DMS 273 (cell line): ENCODE data around the gene SLC22A13.
"Not testable (repeated sequence)": the region's sequence is repeated elsewhere in the genome, so short reads cannot be mapped to it uniquely, and the experiment has no call there.

Experiments
- DNase-seq: peaks from one replicate; lab custom pipeline; 2025; ENCODE audit not compliant: unreplicated experiment; lab: John Stamatoyannopoulos, UW

SLC22A13 gene

GRCh38 chr3:38297053-38297452, 31.4 kb downstream of the SLC22A13 start:
- DNase-seq = not testable (repeated sequence)

GRCh38 chr3:38297537-38297936, 31.9 kb downstream of the SLC22A13 start:
- no peak for DNase-seq

DNA sequence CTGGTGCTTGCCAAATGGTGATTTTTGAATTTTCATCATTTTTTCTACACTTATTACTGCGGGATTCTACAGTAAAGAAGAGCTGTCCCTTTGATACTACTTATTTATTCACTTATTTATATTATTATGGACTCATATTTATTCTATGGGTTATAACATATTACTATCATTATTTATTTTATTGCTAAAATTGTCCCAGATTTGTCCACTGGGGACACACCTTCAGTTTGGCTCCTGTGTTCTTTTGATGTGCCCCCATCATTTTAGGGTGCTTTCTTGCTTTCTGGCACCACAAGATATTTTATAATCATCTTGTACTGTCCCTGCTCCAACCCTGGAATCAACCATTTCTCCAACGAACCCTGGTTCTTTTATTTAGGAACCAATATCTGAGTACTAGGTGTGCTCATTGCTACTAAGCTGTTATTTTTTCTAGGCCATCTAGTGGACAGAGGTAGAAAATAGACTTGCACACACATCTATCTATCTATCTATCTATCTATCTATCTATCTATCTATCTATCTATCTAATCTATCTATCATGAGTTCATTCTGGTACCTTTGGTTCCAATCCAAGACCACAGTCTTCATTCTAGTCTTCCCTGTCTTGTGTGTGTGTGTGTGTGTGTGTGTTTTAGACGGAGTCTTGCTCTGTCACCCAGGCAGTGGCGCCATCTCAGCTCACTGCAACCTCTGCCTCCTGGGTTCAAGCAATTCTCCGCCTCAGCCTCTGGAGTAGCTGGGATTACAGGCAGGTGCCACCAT, 32.5 kb downstream of the SLC22A13 start:
- DNase-seq = peak; percentile 12

DNA sequence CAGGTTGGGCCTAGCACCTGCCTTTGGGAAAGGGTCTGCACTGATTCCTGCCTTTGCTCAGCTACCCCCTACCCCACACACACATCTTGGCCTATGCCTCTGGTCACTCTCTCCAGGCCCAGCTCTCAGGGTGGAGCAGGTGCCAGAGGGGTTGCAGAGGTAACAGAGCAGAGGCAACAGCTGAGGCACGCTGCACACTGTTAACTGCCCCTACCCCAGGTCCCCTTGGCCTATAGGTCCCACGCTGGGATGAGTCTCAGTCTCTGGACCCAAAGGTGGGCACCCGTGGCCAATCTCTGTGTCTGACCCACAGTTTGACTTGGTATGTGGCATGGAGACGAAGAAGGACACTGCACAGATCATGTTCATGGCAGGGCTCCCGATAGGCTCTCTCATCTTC, 41.3 kb downstream of the SLC22A13 start:
- no peak for DNase-seq

DNA sequence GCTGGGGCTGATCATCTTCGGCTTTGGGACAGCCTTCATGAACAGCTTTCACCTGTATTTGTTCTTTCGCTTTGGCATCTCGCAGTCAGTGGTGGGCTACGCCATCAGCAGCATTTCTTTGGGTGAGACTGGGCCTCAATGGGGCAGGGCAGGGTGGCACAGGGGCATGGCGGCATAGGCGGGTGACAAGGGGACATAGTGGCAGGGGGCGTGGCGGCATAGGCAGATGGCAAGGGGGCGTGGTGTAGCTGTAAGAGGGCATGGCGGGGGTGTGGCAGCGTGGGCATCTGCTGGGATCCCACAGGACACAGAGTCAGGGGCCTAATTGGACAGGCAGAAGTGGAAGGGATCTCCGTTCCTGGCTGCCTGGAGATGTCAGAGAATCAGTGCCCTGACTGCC, 42.0 kb downstream of the SLC22A13 start:
- DNase-seq = no peak

DNA sequence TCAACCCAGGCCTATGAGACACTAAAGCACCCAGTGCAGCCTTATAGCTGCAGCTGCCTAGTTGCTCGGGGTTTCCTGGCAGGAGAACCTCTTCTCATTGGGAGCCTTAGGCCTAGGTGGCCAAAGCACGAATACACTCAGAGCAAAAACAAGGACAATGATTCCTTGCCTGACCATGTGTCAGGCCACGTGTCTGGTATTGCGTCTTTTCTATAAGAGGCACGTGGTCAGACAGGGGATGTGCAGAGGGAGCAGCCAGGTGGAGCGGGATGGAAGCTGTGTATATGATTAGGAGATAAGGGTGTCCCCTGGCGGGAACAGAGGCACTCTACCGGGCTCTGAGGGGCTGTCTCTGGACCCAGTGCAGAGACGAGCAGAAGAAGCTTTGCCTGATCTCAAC, 42.8 kb downstream of the SLC22A13 start:
- DNase-seq = no peak

DNA sequence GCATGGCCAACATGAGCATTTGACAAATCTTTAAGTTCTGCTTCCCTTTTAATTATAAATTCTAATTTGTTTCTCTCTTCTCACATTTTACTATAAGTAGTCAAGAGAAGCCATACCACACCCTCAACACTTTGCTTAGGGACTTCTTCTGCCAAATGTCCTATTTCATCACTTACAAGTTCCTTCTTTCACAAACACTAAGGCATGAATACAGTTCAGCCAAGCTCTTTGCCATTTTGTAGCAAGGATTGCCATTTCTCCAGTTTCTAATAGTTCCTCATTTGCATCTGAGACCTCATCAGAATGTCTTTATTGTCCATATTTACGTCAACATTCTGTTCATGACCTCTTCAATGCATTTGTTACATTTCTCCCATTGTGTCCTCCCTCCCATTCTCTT, 45.9 kb downstream of the SLC22A13 start:
- DNase-seq = no peak

DNA sequence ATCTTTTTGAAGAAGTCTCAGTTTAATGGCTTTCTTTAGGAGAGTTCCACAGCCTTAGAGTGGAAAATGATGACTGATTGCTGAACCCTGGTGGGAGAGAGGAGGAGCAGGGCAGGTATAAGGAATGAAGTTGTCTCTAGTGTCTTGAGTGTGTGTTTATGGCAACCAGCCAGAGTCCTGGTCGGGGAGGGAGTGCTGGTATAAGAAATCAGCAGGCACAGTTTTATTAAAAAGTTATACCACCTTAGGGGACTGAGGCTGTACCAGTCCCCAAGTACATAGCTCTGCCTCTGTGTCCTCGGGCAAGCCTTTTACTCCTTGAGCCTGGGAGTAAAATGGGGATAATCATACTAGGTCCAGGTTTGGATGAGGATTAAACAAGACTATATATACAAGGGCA, 46.3 kb downstream of the SLC22A13 start:
- no peak for DNase-seq

- no peak for DNase-seq
Measured at GRCh38 chr3:38312356-38312755, 46.7 kb downstream of the SLC22A13 start.

- no peak for DNase-seq
Measured at GRCh38 chr3:38313263-38313662, 47.7 kb downstream of the SLC22A13 start.

DNA sequence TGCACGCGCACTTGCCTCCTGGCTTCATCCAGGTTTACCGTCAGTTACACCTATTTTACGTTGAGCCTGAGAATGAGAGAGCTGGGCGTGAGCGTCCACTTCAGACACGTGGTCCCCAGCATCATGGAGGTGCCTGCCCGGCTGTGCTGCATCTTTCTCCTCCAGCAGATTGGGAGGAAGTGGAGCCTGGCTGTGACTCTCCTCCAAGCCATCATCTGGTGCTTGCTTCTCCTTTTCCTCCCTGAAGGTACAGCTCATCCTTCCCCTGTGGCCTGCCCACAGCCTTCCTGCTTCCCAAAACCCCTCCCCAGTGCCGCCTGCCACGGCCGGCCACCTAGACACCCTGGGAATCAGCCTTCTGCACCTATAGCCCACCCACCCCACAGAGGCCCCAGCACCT, 48.1 kb downstream of the SLC22A13 start:
- no peak for DNase-seq

- no peak for DNase-seq
Measured at GRCh38 chr3:38314112-38314763, 48.6 kb downstream of the SLC22A13 start.

GRCh38 chr3:38314764-38315487, 49.3 kb downstream of the SLC22A13 start:
- no peak for DNase-seq

DNA sequence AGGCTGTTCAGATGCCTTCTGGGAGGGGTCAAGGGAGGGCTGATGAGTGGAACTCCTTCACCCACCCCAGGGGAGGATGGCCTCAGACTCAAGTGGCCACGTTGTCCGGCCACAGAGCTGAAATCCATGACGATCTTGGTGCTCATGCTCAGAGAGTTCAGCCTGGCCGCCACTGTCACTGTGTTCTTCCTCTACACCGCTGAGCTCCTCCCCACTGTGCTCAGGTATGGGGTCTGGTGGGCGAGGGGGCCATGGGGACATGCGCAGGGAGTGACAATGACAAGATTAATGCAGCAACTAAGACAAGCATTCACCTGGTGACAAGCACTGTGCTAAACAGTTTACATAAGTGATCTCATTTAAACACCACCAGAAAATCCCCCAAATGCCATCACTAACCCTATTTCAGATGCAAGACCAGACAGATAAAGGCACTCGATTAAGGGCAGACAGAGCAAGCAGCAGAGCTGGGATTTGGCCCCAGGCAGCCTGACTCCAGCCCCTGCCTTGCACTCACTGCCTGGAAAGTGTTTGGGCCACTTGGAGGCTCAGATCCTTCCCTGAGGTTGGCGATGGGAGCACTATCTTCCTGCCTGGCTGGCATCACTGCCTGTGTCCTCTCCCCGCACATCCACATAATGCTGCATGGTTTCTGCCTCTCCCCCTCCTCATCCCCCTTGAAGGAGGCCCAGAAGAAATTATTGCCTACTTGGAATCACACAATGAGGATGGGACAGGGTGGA, 50.0 kb downstream of the SLC22A13 start:
- no peak for DNase-seq

GRCh38 chr3:38316356-38317191, 51.0 kb downstream of the SLC22A13 start:
- DNase-seq = no peak

GRCh38 chr3:38317192-38317759, 51.7 kb downstream of the SLC22A13 start:
- no peak for DNase-seq

- no peak for DNase-seq
Measured at GRCh38 chr3:38318766-38319671, 53.4 kb downstream of the SLC22A13 start.

- DNase-seq = not testable (repeated sequence)
Measured at GRCh38 chr3:38320638-38321037, 55.0 kb downstream of the SLC22A13 start.

DNA sequence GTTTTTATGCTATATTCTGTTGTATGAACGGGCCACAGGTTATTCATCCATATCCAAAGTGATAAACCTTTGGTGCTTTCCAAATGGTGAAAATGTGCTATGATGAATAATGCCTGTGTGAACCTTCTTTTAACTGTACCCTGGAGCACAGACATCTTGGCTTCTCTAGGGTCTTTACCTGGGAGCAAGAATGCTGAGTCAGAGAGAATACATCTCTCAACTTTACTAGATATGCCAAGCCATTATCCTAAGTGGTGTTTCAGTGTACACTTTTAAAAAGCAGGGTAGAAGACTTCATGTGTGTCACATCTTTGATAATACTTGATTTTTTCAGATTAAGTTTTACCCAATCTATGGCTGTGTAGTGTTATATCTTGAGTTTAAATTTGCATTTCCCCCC, 57.4 kb downstream of the SLC22A13 start:
- DNase-seq = no peak
